PC-3 (cell line): ENCODE measurements around the gene UFM1. TPM values are rescaled to one million over a fixed set of nuclear protein-coding genes. Genes with fewer than 3 reads are reported as not detected.

Source experiments
- ATAC-seq: fragments of 200-7000 bp; cut with Tn5 transposase; 2 replicates; pipeline ENCODE4 v1.9.1; 2020; ENCODE audit warnings: mild to moderate bottlenecking, moderate library complexity
- BruUV-seq: library from RNA; stranded (reverse); fragments of 400-500 nt; replicated peaks from 2 replicates; lab custom pipeline; 2021; lab: Mats Ljungman, UMichigan
- CTCF ChIA-PET: fragments of 300-600 bp; sonication (Branson Sonifier 250); formaldehyde crosslinking; loops from one replicate; lab custom pipeline; 2022; ENCODE audit warnings: antibody characterized with exemption; lab: Charles Lee
- POLR2A ChIA-PET: fragments of 300-600 bp; sonication (Branson Sonifier 250); formaldehyde crosslinking; loops from one replicate; lab custom pipeline; 2022; ENCODE audit warnings: antibody characterized with exemption; ENCODE audit not compliant: unreplicated experiment; lab: Charles Lee
- DNase-seq: peaks from one replicate; pipeline ENCODE4 v3.0.0-alpha.2; 2015
- H2AFZ ChIP-seq: fragments of 300-600 bp; sonication (generic); 2 replicates; pipeline ENCODE4 v1.6.0; 2016; ENCODE audit warnings: antibody characterized with exemption, low read length
- H3F3A ChIP-seq: fragments of 300-600 bp; sonication (generic); one replicate; pipeline ENCODE4 v1.6.0; 2017; ENCODE audit warnings: antibody characterized with exemption, low read length, control low read depth, mild to moderate bottlenecking; ENCODE audit not compliant: unreplicated experiment
- H3K27ac ChIP-seq: fragments of 300-600 bp; sonication (generic); 2 replicates; pipeline ENCODE4 v1.5.1; 2016; ENCODE audit warnings: mild to moderate bottlenecking, low read length
- H3K27me3 ChIP-seq: fragments of 300-600 bp; sonication (generic); 2 replicates; pipeline ENCODE4 v1.6.1; 2016; ENCODE audit warnings: low read length, mixed read lengths
- H3K36me3 ChIP-seq: fragments of 300-600 bp; sonication (generic); 2 replicates; pipeline ENCODE4 v1.6.1; 2016; ENCODE audit warnings: low read depth, mixed run types, low read length, mixed read lengths
- H3K4me1 ChIP-seq: fragments of 300-600 bp; sonication (generic); 2 replicates; pipeline ENCODE4 v1.5.1; 2016; ENCODE audit warnings: low read length; ENCODE audit not compliant: insufficient read depth
- H3K4me2 ChIP-seq: fragments of 300-600 bp; sonication (generic); 2 replicates; pipeline ENCODE4 v1.6.0; 2016; ENCODE audit warnings: low read length
- H3K4me3 ChIP-seq: fragments of 300-600 bp; sonication (generic); 2 replicates; pipeline ENCODE4 v1.5.1; 2016; ENCODE audit warnings: mild to moderate bottlenecking, low read length, mixed read lengths
- H3K79me2 ChIP-seq: fragments of 300-600 bp; sonication (generic); 2 replicates; pipeline ENCODE4 v1.6.1; 2017; ENCODE audit warnings: low read length, mixed read lengths
- H3K9ac ChIP-seq: fragments of 300-600 bp; sonication (generic); 2 replicates; pipeline ENCODE4 v1.6.0; 2016; ENCODE audit warnings: mild to moderate bottlenecking, low read length
- H3K9me2 ChIP-seq: fragments of 300-600 bp; sonication (generic); replicated peaks from 2 replicates; pipeline ENCODE4 v1.6.1; 2016; ENCODE audit warnings: mixed run types, low read length, mixed read lengths
- H3K9me3 ChIP-seq: fragments of 300-600 bp; sonication (generic); 2 replicates; pipeline ENCODE4 v1.6.1; 2016; ENCODE audit warnings: low read length, mixed read lengths
- H4K20me1 ChIP-seq: fragments of 300-600 bp; sonication (generic); 2 replicates; pipeline ENCODE4 v1.6.1; 2016; ENCODE audit warnings: low read length, mixed read lengths
- EZH2 ChIP-seq: fragments of 300-600 bp; sonication (generic); IDR thresholded peaks from one replicate; pipeline ENCODE4 v1.6.1; 2017; ENCODE audit warnings: antibody characterized with exemption, mild to moderate bottlenecking, low read length; ENCODE audit not compliant: unreplicated experiment
- EZH2phosphoT487 ChIP-seq: fragments of 300-600 bp; sonication (generic); IDR thresholded peaks from 2 replicates; pipeline ENCODE4 v1.6.1; 2018; ENCODE audit warnings: mild to moderate bottlenecking, antibody characterized with exemption, low read length, borderline replicate concordance
- intact Hi-C: fragments of 100-400 bp; cut with micrococcal nuclease; formaldehyde crosslinking; loops from 2 replicates; pipeline ENCODE4 v1.9.0; 2023
- total RNA-seq: library from RNA; depleted of rRNA; stranded (reverse); fragments of >200 nt; gene quantifications from 2 replicates; pipeline ENCODE4 v1.2.3, GENCODE V29; 2014
- TF ChIP-seq, protein P1 (sequence below): fragments of 300-600 bp; sonication (generic); conservative IDR thresholded peaks from 2 replicates; pipeline ENCODE4 v1.5.1; 2017; ENCODE audit warnings: antibody characterized with exemption, low read depth, mild to moderate bottlenecking, low read length

UFM1 gene
- total RNA-seq, 1 experiment from 2014 or later, result 30.3 TPM

- no TSS peak for BruUV-seq
These were observed 21.0 kb upstream of the UFM1 start for GRCh38 chr13:38328699-38329098.

GRCh38 chr13:38334845-38335244, 14.8 kb upstream of the UFM1 start:
- DNase-seq, result no peak
- TF ChIP-seq EZH2, result no peak
- TF ChIP-seq, protein P1, sequence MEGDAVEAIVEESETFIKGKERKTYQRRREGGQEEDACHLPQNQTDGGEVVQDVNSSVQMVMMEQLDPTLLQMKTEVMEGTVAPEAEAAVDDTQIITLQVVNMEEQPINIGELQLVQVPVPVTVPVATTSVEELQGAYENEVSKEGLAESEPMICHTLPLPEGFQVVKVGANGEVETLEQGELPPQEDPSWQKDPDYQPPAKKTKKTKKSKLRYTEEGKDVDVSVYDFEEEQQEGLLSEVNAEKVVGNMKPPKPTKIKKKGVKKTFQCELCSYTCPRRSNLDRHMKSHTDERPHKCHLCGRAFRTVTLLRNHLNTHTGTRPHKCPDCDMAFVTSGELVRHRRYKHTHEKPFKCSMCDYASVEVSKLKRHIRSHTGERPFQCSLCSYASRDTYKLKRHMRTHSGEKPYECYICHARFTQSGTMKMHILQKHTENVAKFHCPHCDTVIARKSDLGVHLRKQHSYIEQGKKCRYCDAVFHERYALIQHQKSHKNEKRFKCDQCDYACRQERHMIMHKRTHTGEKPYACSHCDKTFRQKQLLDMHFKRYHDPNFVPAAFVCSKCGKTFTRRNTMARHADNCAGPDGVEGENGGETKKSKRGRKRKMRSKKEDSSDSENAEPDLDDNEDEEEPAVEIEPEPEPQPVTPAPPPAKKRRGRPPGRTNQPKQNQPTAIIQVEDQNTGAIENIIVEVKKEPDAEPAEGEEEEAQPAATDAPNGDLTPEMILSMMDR, result no peak
- no peak for TF ChIP-seq EZH2phosphoT487
- POLR2A ChIA-PET, result no interaction called here

More at GRCh38 chr13:38328699-38329098, 21.0 kb upstream of the UFM1 start:
- ChIA-PET POLR2A (no interaction called here), CTCF (no interaction called here)
- ATAC-seq (no peak), DNase-seq (no peak)
- Histone ChIP-seq H3K36me3 (no peaks in the 10 kb centered on the region), H3K79me2 (no peaks in the 10 kb centered on the region), H3K9me3 (no peaks in the 10 kb centered on the region), H3F3A (no peaks in the 10 kb centered on the region), H3K4me2 (no peak overlapping the region), H3K4me1 (no peaks in the 10 kb centered on the region), H3K4me3 (no peak overlapping the region), H2AFZ (no peak overlapping the region), H4K20me1 (no peaks in the 10 kb centered on the region), H3K9me2 (no peaks in the 10 kb centered on the region), H3K9ac (no peak overlapping the region), H3K27me3 (no peaks in the 10 kb centered on the region), H3K27ac (no peak overlapping the region)
- TF ChIP-seq, protein P1, result no peak
- intact Hi-C loops, result no loop called here

DNA sequence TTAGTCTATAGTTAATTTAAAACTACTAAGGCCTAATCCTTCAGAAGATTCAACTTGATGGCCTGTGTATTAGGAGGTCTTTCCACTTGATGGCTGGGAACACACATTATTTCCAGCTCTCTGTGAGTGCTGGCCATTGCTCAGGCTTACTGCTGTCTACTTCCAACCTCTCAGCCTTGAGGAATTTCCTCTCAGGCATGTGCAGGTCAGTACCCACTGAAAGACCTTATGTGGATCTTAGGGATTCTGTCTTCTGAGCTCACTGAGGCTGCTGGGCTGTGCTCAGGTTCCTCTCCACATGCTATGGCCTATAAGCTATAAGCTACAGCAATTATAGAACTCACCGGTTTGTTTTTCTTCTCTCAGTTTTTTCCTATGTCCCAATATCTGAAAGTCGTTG, 11.6 kb upstream of the UFM1 start:
- intact Hi-C loops, result no loop called here
- ChIA-PET CTCF (no interaction called here), POLR2A (no interaction called here)
- TF ChIP-seq, protein P1, result no peak
- no peak for TF ChIP-seq EZH2
- no peak for TF ChIP-seq EZH2phosphoT487
- H4K20me1 ChIP-seq, result no peaks in the 10 kb centered on the region
- BruUV-seq, result no TSS peak
- no peak overlapping the region for H3K4me3 ChIP-seq
- no peak overlapping the region for H2AFZ ChIP-seq
- H3K9ac ChIP-seq, result no peak overlapping the region
- no peaks in the 10 kb centered on the region for H3K79me2 ChIP-seq
- no peaks in the 10 kb centered on the region for H3K4me1 ChIP-seq
- ATAC-seq, result no peak
- no peaks in the 10 kb centered on the region for H3K36me3 ChIP-seq
- no peaks in the 10 kb centered on the region for H3K9me2 ChIP-seq
- H3K9me3 ChIP-seq, result no peaks in the 10 kb centered on the region
- no peak overlapping the region for H3K27ac ChIP-seq
- DNase-seq, result no peak
- H3F3A ChIP-seq, result no peaks in the 10 kb centered on the region
- no peak overlapping the region for H3K4me2 ChIP-seq
- no peaks in the 10 kb centered on the region for H3K27me3 ChIP-seq

More at GRCh38 chr13:38334845-38335244, 14.8 kb upstream of the UFM1 start:
- ATAC-seq, result no peak
- no peaks in the 10 kb centered on the region for H4K20me1 ChIP-seq
- no peaks in the 10 kb centered on the region for H3K9me2 ChIP-seq
- H3K4me2 ChIP-seq, result no peak overlapping the region
- no peaks in the 10 kb centered on the region for H3K79me2 ChIP-seq
- CTCF ChIA-PET, result no interaction called here
- H3K36me3 ChIP-seq, result no peaks in the 10 kb centered on the region
- no peak overlapping the region for H3K27ac ChIP-seq
- no peaks in the 10 kb centered on the region for H3K27me3 ChIP-seq
- H3K9ac ChIP-seq, result no peak overlapping the region
- H3K4me1 ChIP-seq, result no peaks in the 10 kb centered on the region
- no peak overlapping the region for H3K4me3 ChIP-seq
- BruUV-seq, result no TSS peak
- H3F3A ChIP-seq, result no peaks in the 10 kb centered on the region
- intact Hi-C loops, result no loop called here
- H2AFZ ChIP-seq, result no peak overlapping the region
- H3K9me3 ChIP-seq, result no peaks in the 10 kb centered on the region
